WTC11 (cell line): ENCODE results near the gene AP1G2. TPM values are rescaled to one million over a fixed set of nuclear protein-coding genes. Genes with fewer than 3 reads are reported as not detected.

Source experiments
- ATAC-seq: fragments of 200-7000 bp; cut with Tn5 transposase; 2 replicates; pipeline ENCODE4 v1.10.0; 2021; ENCODE audit warnings: mild to moderate bottlenecking, moderate library complexity
- CTCF ChIA-PET: fragments of 300-600 bp; sonication (Branson Sonifier 250); formaldehyde crosslinking; loops from one replicate; lab custom pipeline; 2021; ENCODE audit warnings: antibody characterized with exemption; lab: Charles Lee
- POLR2A ChIA-PET: fragments of 350-600 bp; sonication (Branson Sonifier 250); formaldehyde crosslinking; loops from one replicate; lab custom pipeline; 2021; ENCODE audit warnings: antibody characterized with exemption; lab: Charles Lee
- DNase-seq: peaks from one replicate; pipeline ENCODE4 v3.0.0; 2021; ENCODE audit warnings: low spot score
- H3K27ac Mint-ChIP-seq: 2 replicates; pipeline ENCODE4 v1.8.0; 2021; ENCODE audit warnings: mixed read lengths
- H3K27me3 Mint-ChIP-seq: 2 replicates; pipeline ENCODE4 v1.8.0; 2021; ENCODE audit warnings: low read depth, mild to moderate bottlenecking, moderate library complexity, mixed read lengths
- H3K36me3 Mint-ChIP-seq: 2 replicates; pipeline ENCODE4 v1.8.0; 2021; ENCODE audit warnings: mixed read lengths
- H3K4me1 Mint-ChIP-seq: 2 replicates; pipeline ENCODE4 v1.8.0; 2022; ENCODE audit warnings: mixed read lengths
- H3K4me3 Mint-ChIP-seq: 2 replicates; pipeline ENCODE4 v1.8.0; 2021; ENCODE audit warnings: mild to moderate bottlenecking, moderate library complexity, mixed read lengths
- H3K9me3 Mint-ChIP-seq: 2 replicates; pipeline ENCODE4 v1.8.0; 2021; ENCODE audit warnings: mixed read lengths
- AFF4 ChIP-seq: sonication (generic); formaldehyde crosslinking; IDR thresholded peaks from 2 replicates; pipeline ENCODE4 v1.8.1; 2023; ENCODE audit warnings: mild to moderate bottlenecking, missing genetic modification reagents, borderline replicate concordance
- CBFB ChIP-seq: sonication (generic); formaldehyde crosslinking; IDR thresholded peaks from 2 replicates; pipeline ENCODE4 v1.8.1; 2022; ENCODE audit warnings: mild to moderate bottlenecking, low read depth, missing genetic modification reagents
- GRHL2 ChIP-seq: fragments of 250-450 bp; sonication (Bioruptor Pico); IDR thresholded peaks from 2 replicates; pipeline ENCODE4 v1.8.0; 2022; ENCODE audit warnings: mild to moderate bottlenecking, moderate library complexity; ENCODE audit not compliant: insufficient replicate concordance, severe bottlenecking
- JUN ChIP-seq: sonication (generic); formaldehyde crosslinking; IDR thresholded peaks from 2 replicates; pipeline ENCODE4 v1.8.0; 2023; ENCODE audit warnings: mild to moderate bottlenecking, missing genetic modification reagents
- MYBL2 ChIP-seq: sonication (generic); formaldehyde crosslinking; IDR thresholded peaks from 2 replicates; pipeline ENCODE4 v1.8.1; 2023; ENCODE audit warnings: mild to moderate bottlenecking, moderate library complexity, missing genetic modification reagents
- NR2C2 ChIP-seq: sonication (generic); formaldehyde crosslinking; IDR thresholded peaks from 2 replicates; pipeline ENCODE4 v1.8.0; 2022; ENCODE audit warnings: mild to moderate bottlenecking, missing genetic modification reagents
- ZNF281 ChIP-seq: sonication (generic); formaldehyde crosslinking; IDR thresholded peaks from 2 replicates; pipeline ENCODE4 v1.8.0; 2023; ENCODE audit warnings: mild to moderate bottlenecking, missing genetic modification reagents
- ZNF396 ChIP-seq: fragments of 250-450 bp; sonication (Bioruptor Pico); IDR thresholded peaks from 2 replicates; pipeline ENCODE4 v1.8.0; 2021; ENCODE audit warnings: mild to moderate bottlenecking, moderate library complexity, borderline replicate concordance
- ZNF425 ChIP-seq: fragments of 250-450 bp; sonication (Bioruptor Pico); conservative IDR thresholded peaks from 2 replicates; pipeline ENCODE4 v1.9.0; 2021; ENCODE audit warnings: mild to moderate bottlenecking
- ZNF532 ChIP-seq: fragments of 250-450 bp; sonication (Bioruptor Pico); IDR thresholded peaks from 2 replicates; pipeline ENCODE4 v1.9.0; 2021; ENCODE audit warnings: mild to moderate bottlenecking, borderline replicate concordance
- ZNF671 ChIP-seq: fragments of 250-450 bp; sonication (Bioruptor Pico); IDR thresholded peaks from 2 replicates; pipeline ENCODE4 v1.8.0; 2021; ENCODE audit warnings: mild to moderate bottlenecking
- total RNA-seq: library from RNA; stranded (reverse); gene quantifications from 3 replicates; pipeline ENCODE4 v1.2.3, GENCODE V29; 2021
- TF ChIP-seq, protein P1 (sequence below): sonication (generic); formaldehyde crosslinking; IDR thresholded peaks from 2 replicates; pipeline ENCODE4 v1.8.0; 2022; ENCODE audit warnings: missing genetic modification reagents

Gene AP1G2
- total RNA-seq, 1 experiment from 2014 or later, result 122 TPM

GRCh38 chr14:23580152-23580926 is 12.7 kb upstream of the AP1G2 start:
- no peak overlapping the region for H3K4me3 Mint-ChIP-seq
- H3K9me3 Mint-ChIP-seq, result peaks cover 12% of the 10 kb centered on the region
- ChIA-PET CTCF (interaction anchor here (0.8 to 4.8 kb wide), 9 partner anchors 9 to 528 kb away, joined by 3 to 38 read pairs (median 7); partner anchors contain the start of gene DHRS4), POLR2A (interaction anchor here (1.0 kb wide), 1 partner anchor 43 kb away, joined by 5 read pairs; no protein-coding TSS in a partner anchor)
- TF ChIP-seq MYBL2 (CRISPR knock-in tag) (no peak), JUN (CRISPR knock-in tag) (no peak)
- TF ChIP-seq, protein P1, sequence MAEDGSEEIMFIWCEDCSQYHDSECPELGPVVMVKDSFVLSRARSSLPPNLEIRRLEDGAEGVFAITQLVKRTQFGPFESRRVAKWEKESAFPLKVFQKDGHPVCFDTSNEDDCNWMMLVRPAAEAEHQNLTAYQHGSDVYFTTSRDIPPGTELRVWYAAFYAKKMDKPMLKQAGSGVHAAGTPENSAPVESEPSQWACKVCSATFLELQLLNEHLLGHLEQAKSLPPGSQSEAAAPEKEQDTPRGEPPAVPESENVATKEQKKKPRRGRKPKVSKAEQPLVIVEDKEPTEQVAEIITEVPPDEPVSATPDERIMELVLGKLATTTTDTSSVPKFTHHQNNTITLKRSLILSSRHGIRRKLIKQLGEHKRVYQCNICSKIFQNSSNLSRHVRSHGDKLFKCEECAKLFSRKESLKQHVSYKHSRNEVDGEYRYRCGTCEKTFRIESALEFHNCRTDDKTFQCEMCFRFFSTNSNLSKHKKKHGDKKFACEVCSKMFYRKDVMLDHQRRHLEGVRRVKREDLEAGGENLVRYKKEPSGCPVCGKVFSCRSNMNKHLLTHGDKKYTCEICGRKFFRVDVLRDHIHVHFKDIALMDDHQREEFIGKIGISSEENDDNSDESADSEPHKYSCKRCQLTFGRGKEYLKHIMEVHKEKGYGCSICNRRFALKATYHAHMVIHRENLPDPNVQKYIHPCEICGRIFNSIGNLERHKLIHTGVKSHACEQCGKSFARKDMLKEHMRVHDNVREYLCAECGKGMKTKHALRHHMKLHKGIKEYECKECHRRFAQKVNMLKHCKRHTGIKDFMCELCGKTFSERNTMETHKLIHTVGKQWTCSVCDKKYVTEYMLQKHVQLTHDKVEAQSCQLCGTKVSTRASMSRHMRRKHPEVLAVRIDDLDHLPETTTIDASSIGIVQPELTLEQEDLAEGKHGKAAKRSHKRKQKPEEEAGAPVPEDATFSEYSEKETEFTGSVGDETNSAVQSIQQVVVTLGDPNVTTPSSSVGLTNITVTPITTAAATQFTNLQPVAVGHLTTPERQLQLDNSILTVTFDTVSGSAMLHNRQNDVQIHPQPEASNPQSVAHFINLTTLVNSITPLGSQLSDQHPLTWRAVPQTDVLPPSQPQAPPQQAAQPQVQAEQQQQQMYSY (CRISPR knock-in tag), result 0 out of 2 replicates have a peak, but pooled peaks have one; percentile 20
- H3K4me1 Mint-ChIP-seq, result peaks cover 20% of the 10 kb centered on the region
- ATAC-seq (no peak), DNase-seq (no peak)
- H3K27ac Mint-ChIP-seq, result no peak overlapping the region
- H3K36me3 Mint-ChIP-seq, result 0 out of 2 replicates have a peak, but pooled peaks cover 4% of the 10 kb centered on the region
- peaks cover 31% of the 10 kb centered on the region for H3K27me3 Mint-ChIP-seq

GRCh38 chr14:23579739-23580138 is 12.1 kb upstream of the AP1G2 start:
- Mint-ChIP-seq H3K36me3 (peaks cover 10% of the 10 kb centered on the region), H3K27me3 (peaks cover 37% of the 10 kb centered on the region), H3K4me3 (peak overlapping the region; percentile 13; the same call in 1 of the 2 replicates), H3K9me3 (peaks cover 12% of the 10 kb centered on the region), H3K27ac (peak overlapping the region; percentile 60; the same call in 1 of the 2 replicates), H3K4me1 (peaks cover 23% of the 10 kb centered on the region)
- CTCF ChIA-PET, result interaction anchor here (2.2 to 4.8 kb wide), 2 partner anchors 10 to 53 kb away, joined by 13 to 38 read pairs; no protein-coding TSS in a partner anchor
- ATAC-seq (no peak), DNase-seq (no peak)
- POLR2A ChIA-PET, result no interaction called here
- TF ChIP-seq ZNF396 (no peak), ZNF671 (CRISPR knock-in tag) (no peak), ZNF425 (CRISPR knock-in tag) (no peak), ZNF281 (CRISPR knock-in tag) (no peak), AFF4 (CRISPR knock-in tag) (no peak), ZNF532 (CRISPR knock-in tag) (no peak), CBFB (CRISPR knock-in tag) (no peak), NR2C2 (CRISPR knock-in tag) (no peak), GRHL2 (CRISPR knock-in tag) (no peak)
